ENCODE results near the gene CCDC188.

GRCh38 chr22:20115691-20116375 is 35.0 kb downstream of the CCDC188 start, which contains the start of gene RANBP1:
- TF ChIP-seq, protein P1, sequence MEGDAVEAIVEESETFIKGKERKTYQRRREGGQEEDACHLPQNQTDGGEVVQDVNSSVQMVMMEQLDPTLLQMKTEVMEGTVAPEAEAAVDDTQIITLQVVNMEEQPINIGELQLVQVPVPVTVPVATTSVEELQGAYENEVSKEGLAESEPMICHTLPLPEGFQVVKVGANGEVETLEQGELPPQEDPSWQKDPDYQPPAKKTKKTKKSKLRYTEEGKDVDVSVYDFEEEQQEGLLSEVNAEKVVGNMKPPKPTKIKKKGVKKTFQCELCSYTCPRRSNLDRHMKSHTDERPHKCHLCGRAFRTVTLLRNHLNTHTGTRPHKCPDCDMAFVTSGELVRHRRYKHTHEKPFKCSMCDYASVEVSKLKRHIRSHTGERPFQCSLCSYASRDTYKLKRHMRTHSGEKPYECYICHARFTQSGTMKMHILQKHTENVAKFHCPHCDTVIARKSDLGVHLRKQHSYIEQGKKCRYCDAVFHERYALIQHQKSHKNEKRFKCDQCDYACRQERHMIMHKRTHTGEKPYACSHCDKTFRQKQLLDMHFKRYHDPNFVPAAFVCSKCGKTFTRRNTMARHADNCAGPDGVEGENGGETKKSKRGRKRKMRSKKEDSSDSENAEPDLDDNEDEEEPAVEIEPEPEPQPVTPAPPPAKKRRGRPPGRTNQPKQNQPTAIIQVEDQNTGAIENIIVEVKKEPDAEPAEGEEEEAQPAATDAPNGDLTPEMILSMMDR (optimal IDR thresholded peaks at IDR 0.05 in 1 of 3, IDR thresholded peaks at IDR 0.05 in 1 of 3, conservative IDR thresholded peaks at IDR 0.05 in 1 of 3; ENCODE audit: extremely low read depth in 1 of 3, insufficient read depth in 2 of 3, low read length in 3 of 3): no peak
- TF ChIP-seq EZH2 (IDR thresholded peaks at IDR 0.05; ENCODE audit: low read length): no peak

All from keratinocyte (primary cell).